Lower leg skin (tissue), 4 donors: ENCODE measurements around the gene BEAN1. TPM values are rescaled to one million over a fixed set of nuclear protein-coding genes. Genes with fewer than 3 reads are reported as not detected.

Experiments
- DNase-seq, 2 donors: peaks; one replicate each; pipeline ENCODE4 v3.0.0-alpha.2; 2019; ENCODE audit warnings: low spot score in 2 of 2
- H3K4me3 ChIP-seq: fragments of 200-600 bp; sonication (generic); 2 replicates; pipeline ENCODE4 v1.5.1; 2017; ENCODE audit warnings: mild to moderate bottlenecking, low read depth; ENCODE audit not compliant: poor library complexity, severe bottlenecking
- CTCF ChIP-seq, 3 donors: fragments of 450-650 bp; IDR thresholded peaks; one replicate each; pipeline ENCODE4 v1.5.1; 2016; ENCODE audit warnings: antibody characterized with exemption in 3 of 3, mild to moderate bottlenecking in 3 of 3, moderate library complexity in 2 of 3
- POLR2A ChIP-seq, 2 donors: fragments of 450-650 bp; IDR thresholded peaks; one replicate each; pipeline ENCODE4 v1.6.1; 2016 to 2017; ENCODE audit warnings: antibody characterized with exemption in 2 of 2, mild to moderate bottlenecking in 1 of 2, moderate library complexity in 1 of 2
- WGBS, 2 donors: methylation state at CpG; one replicate each; pipeline ENCODE4 v1.1.5; 2018; 5-methylcytosine and 5-hydroxymethylcytosine counted together
- intact Hi-C: fragments of 100-400 bp; cut with DNase I; formaldehyde crosslinking; loops from one replicate; pipeline ENCODE4 v1.15.0; 2023; ENCODE audit warnings: low total_unique reads
- total RNA-seq, 4 donors: library from RNA; depleted of rRNA; stranded (reverse); fragments of >200 nt; gene quantifications; one replicate each; pipeline ENCODE4 v1.1.0, GENCODE V29; 2016

Gene BEAN1
- total RNA-seq, 4 donors from 2014 or later = 0.72 to 3.9 (median 2.9) TPM; not detected in 1

- no peak overlapping the region for H3K4me3 ChIP-seq
- peak in 1 of 2 donors; percentile 57 for DNase-seq
- no peak for TF ChIP-seq CTCF (IDR thresholded peaks at IDR 0.05)
- TF ChIP-seq POLR2A (IDR thresholded peaks at IDR 0.05) = no peak
- WGBS, 2 donors = 88% methylated on average over 8 of the region's 8 CpGs
- intact Hi-C loops = no loop called here
These were observed 4.7 kb downstream of the BEAN1 start for GRCh38 chr16:66431760-66432159.

- TF ChIP-seq CTCF (IDR thresholded peaks at IDR 0.05) (no peak), POLR2A (IDR thresholded peaks at IDR 0.05) (no peak)
- intact Hi-C loops = no loop called here
- DNase-seq = peak in 1 of 2 donors; percentile 61
- H3K4me3 ChIP-seq = no peak overlapping the region
- WGBS, 2 donors = 81 to 88% methylated on average over 5 of the region's 5 CpGs
These were observed 5.3 kb downstream of the BEAN1 start for GRCh38 chr16:66432429-66432828.

- no peak overlapping the region for H3K4me3 ChIP-seq
- TF ChIP-seq CTCF (IDR thresholded peaks at IDR 0.05) (no peak), POLR2A (IDR thresholded peaks at IDR 0.05) (no peak)
- peak in 1 of 2 donors; percentile 74 for DNase-seq
- intact Hi-C loops = no loop called here
- 84 to 87% methylated on average over 9 of the region's 9 CpGs for WGBS, 2 donors
These were observed 7.7 kb downstream of the BEAN1 start for GRCh38 chr16:66434619-66435430.

- WGBS, 2 donors = 92 to 100% methylated on average over 1 of the region's 1 CpG
- no peak for TF ChIP-seq CTCF (IDR thresholded peaks at IDR 0.05)
- TF ChIP-seq POLR2A (IDR thresholded peaks at IDR 0.05) = no peak
- DNase-seq = peak in 1 of 2 donors; percentile 32
- H3K4me3 ChIP-seq = no peak overlapping the region
- intact Hi-C loops = no loop called here
These were observed 8.8 kb downstream of the BEAN1 start for GRCh38 chr16:66435896-66436295.

GRCh38 chr16:66437391-66437945, 10.4 kb downstream of the BEAN1 start:
- TF ChIP-seq CTCF (IDR thresholded peaks at IDR 0.05) (no peak), POLR2A (IDR thresholded peaks at IDR 0.05) (no peak)
- H3K4me3 ChIP-seq = no peak overlapping the region
- intact Hi-C loops = no loop called here
- DNase-seq = no peak
- WGBS, 2 donors = 79 to 82% methylated on average over 15 of the region's 15 CpGs
